Psoas muscle (tissue), 8 donors: Measurements from ENCODE around the gene KCNJ1. TPM values are rescaled to one million over a fixed set of nuclear protein-coding genes. Genes with fewer than 3 reads are reported as not detected.

Source experiments
- ATAC-seq, 4 donors: fragments of 200-7000 bp; cut with Tn5 transposase; one replicate each; pipeline ENCODE4 v1.9.1; 2020; ENCODE audit warnings: moderate library complexity in 3 of 4, mild to moderate bottlenecking in 2 of 4
- DNase-seq, 2 donors: peaks; one replicate each; pipeline ENCODE4 v3.0.0-alpha.2; 2020
- H3K27ac ChIP-seq: fragments of 200-600 bp; one replicate; pipeline ENCODE4 v1.8.0; 2022
- H3K27me3 ChIP-seq, 3 donors: fragments of 200-600 bp in 1 of 3; one replicate each; pipeline versions ENCODE4 v1.6.1 to v1.8.0; 2013 to 2022; ENCODE audit warnings: low read length in 2 of 3, mild to moderate bottlenecking in 2 of 3, moderate library complexity in 1 of 3; ENCODE audit not compliant: insufficient read depth in 3 of 3
- H3K36me3 ChIP-seq, 2 donors: fragments of 200-600 bp in 1 of 2; one replicate each; pipeline versions ENCODE4 v1.6.1 to v1.8.0; 2013 to 2022; ENCODE audit warnings: low read depth in 1 of 2, mild to moderate bottlenecking in 1 of 2, moderate library complexity in 1 of 2; ENCODE audit not compliant: insufficient read depth in 1 of 2
- H3K4me1 ChIP-seq: fragments of 200-600 bp; one replicate; pipeline ENCODE4 v1.8.0; 2022
- H3K4me3 ChIP-seq: fragments of 200-600 bp; one replicate; pipeline ENCODE4 v1.8.0; 2022; ENCODE audit warnings: mild to moderate bottlenecking
- H3K9me3 ChIP-seq: fragments of 200-600 bp; one replicate; pipeline ENCODE4 v1.8.0; 2022
- WGBS, 3 donors: extraction: QIAGEN DNeasy Blood & Tissue Kit; methylation state at CpG; one replicate each; pipeline versions ENCODE4 v1.1.6 to v1.1.7; 2013; 5-methylcytosine and 5-hydroxymethylcytosine counted together
- intact Hi-C, 2 donors: fragments of 100-400 bp; cut with DNase I; formaldehyde crosslinking; loops; one replicate each; pipeline versions ENCODE4 v1.11.0 to v1.14.2; 2022
- polyA plus RNA-seq, 3 donors: library from polyadenylated mRNA; stranded (reverse); fragments of 200-250 nt; gene quantifications; one replicate each; pipeline ENCODE4 v1.2.3, GENCODE V29; 2013
- total RNA-seq, 4 donors: library from RNA; stranded (reverse); fragmentation: NEBNext Ultra II Directional in 2 of 4; extraction: Animal tissue kit (Norgen Biotek cat#: 25700) in 2 of 4; gene quantifications; one replicate each; pipeline versions ENCODE4 v1.2.1 to v1.2.4, GENCODE V29; 2021 to 2023
- TF ChIP-seq, protein P1 (sequence below): fragments of 200-600 bp; IDR thresholded peaks from one replicate; pipeline ENCODE4 v1.8.0; 2022; ENCODE audit warnings: antibody characterized with exemption
- donor health status: healthy with polysubstance abuse.
- donor health status: DM: no; HTN: no; CAD: no; lungs with moderate emphysema.
- donor health status: Bipolar disorder and iron deficiency.
- donor health status: healthy.
- donor health status: DM: yes; HTN: yes; CAD: no.
- donor health status: DM: no; HTN: no; CAD: no.
- donor health status: DM: no; HTN: no; CAD: no.
- donor health status: DM: yes; HTN: yes; CAD: no.

KCNJ1 gene
- total and polyA plus RNA-seq, 7 donors: not detected

DNA sequence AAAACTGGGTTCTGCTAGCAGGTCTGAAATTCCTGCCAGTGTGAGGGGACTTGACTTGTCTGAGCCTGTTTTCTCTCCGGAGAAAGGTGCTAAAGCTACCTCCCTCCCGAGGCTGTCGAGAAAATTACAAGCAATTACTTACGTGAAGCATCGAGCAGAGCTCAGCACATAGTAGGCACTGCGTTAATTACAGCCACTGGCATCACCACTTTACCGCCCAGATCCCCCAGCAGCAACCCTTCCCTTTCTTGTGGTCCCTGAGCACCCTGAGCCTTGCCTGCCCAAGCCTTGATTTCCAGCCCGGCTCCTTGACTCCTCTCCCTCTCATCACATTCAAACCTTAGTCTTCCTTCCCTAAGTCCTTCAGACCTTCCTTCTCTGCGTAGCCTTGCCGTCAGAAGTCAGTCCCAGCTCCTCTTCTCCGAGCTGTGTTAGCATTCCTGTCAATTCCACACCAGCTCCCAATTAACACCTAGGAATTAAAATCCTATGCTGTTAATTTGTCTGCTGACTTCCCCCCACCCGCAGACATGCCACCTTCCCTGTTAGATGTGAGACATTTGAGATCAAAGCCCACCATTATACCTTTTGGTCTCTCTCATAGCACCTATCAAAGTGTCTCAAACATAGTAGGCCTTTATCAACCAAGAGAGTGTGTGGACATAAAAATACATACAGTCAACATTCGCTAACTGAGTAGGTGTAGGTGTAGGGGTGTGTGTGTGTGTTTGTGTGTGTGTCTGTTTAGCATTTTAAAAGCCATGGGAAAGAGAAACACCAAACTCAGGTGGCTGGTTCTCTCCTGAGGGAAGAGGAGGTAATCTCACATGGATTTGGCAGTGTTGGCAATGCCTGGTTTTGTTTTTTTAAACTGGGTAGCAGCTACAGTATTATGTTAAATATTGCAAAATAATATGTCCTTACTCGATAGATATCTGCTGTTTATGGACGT is 21.2 kb upstream of the KCNJ1 start:
- TF ChIP-seq, protein P1, sequence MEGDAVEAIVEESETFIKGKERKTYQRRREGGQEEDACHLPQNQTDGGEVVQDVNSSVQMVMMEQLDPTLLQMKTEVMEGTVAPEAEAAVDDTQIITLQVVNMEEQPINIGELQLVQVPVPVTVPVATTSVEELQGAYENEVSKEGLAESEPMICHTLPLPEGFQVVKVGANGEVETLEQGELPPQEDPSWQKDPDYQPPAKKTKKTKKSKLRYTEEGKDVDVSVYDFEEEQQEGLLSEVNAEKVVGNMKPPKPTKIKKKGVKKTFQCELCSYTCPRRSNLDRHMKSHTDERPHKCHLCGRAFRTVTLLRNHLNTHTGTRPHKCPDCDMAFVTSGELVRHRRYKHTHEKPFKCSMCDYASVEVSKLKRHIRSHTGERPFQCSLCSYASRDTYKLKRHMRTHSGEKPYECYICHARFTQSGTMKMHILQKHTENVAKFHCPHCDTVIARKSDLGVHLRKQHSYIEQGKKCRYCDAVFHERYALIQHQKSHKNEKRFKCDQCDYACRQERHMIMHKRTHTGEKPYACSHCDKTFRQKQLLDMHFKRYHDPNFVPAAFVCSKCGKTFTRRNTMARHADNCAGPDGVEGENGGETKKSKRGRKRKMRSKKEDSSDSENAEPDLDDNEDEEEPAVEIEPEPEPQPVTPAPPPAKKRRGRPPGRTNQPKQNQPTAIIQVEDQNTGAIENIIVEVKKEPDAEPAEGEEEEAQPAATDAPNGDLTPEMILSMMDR: no peak
- peaks cover 0 to 51% (median 9%) of the 10 kb centered on the region in 3 donors for H3K27me3 ChIP-seq
- peaks cover 6% of the 10 kb centered on the region for H3K4me1 ChIP-seq
- DNase-seq (no peak), ATAC-seq (no peak)
- H3K9me3 ChIP-seq: no peaks in the 10 kb centered on the region
- intact Hi-C loops: loop anchor here in 1 of 2 donors (10.0 kb wide), 2 partner anchors 446 to 856 kb away; no protein-coding TSS in a partner anchor
- H3K27ac ChIP-seq: no peak overlapping the region
- no peak overlapping the region for H3K4me3 ChIP-seq
- H3K36me3 ChIP-seq: no peaks in the 10 kb centered on the region
- WGBS, 3 donors: 80 to 86% (median 83%) methylated on average over 15 of the region's 15 CpGs

DNA sequence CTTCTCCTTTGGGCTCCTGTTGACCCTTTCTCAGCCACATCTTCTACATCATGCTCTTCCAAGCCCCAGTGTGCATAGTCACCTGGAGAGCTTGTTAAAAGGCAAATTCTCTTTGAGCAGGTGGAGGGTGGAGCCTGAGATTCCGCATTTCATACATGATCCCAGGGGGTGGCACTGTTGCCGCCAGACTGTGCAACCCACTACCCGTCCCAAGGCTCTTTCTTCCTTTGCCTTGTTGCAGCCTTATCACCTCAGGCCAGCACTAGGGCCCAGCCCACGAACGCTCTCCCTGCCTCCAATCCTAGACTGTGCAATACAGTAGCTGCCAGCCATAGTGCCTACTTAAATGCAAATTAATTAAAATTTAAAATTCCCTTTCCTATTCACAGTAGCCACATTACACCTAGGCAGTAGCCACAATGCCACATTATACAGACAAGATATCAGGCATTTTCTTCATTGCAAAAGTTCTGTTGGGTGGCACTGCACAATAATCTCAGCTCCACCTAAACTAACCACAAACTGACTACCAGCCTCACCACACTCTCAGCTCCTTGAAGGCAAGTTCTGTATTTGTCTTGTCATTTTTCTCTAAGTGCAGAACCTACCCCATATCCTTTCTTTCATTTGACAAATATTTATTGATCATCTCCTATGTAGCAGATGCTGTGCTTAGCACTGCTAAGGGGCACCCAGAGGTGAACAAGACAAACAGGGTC is 19.5 kb upstream of the KCNJ1 start:
- no peak for ATAC-seq
- TF ChIP-seq, protein P1: no peak
- Histone ChIP-seq H3K27me3 (peaks cover 0 to 52% (median 11%) of the 10 kb centered on the region in 3 donors), H3K36me3 (no peaks in the 10 kb centered on the region), H3K4me1 (peaks cover 6% of the 10 kb centered on the region), H3K27ac (no peak overlapping the region), H3K4me3 (no peak overlapping the region), H3K9me3 (no peaks in the 10 kb centered on the region)
- DNase-seq: no peak
- intact Hi-C loops: loop anchor here in 1 of 2 donors (10.0 kb wide), 2 partner anchors 448 to 858 kb away; no protein-coding TSS in a partner anchor
- 56 to 74% (median 68%) methylated on average over 5 of the region's 5 CpGs for WGBS, 3 donors

DNA sequence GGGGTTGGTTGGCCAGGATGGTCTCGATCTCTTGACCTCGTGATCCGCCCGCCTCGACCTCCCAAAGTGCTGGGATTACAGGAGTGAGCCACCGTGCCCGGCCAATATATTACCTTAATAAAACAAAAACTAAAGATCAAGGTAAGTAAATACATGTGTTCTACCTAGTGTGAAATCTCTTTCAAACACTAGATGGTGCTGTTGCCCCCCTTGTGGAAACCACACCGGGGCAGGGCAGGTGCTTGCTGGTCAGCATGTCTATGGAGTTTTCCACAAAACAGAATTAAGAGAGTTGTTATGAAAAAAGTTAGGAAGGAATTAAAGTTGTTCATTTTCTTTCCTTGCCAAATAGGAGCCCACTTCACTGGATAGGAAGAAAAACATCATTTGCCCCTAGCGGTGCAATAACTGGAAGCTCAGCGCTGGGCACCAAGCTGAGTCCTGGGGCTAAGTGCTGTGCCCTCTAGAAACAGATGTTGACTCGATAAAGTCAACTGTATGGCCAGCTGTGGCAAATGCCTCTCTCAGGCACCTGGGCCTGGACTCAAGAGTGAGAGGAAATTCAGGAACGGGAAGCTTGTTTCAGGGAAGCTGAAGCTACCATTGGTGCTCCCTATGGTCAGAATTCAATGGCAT is 17.7 kb upstream of the KCNJ1 start:
- peak; percentile 74 to 89 (median 82) for ATAC-seq
- no peak for DNase-seq
- H3K4me1 ChIP-seq: no peaks in the 10 kb centered on the region
- H3K4me3 ChIP-seq: no peak overlapping the region
- peaks cover 0 to 37% (median 6%) of the 10 kb centered on the region in 3 donors for H3K27me3 ChIP-seq
- H3K27ac ChIP-seq: no peak overlapping the region
- intact Hi-C loops: loop anchor here in 1 of 2 donors (1.0 to 10.0 kb wide), 3 partner anchors 71 to 860 kb away; no protein-coding TSS in a partner anchor
- TF ChIP-seq, protein P1: peak; percentile 86
- no peaks in the 10 kb centered on the region for H3K9me3 ChIP-seq
- no peaks in the 10 kb centered on the region for H3K36me3 ChIP-seq
- WGBS, 3 donors: 26 to 29% (median 28%) methylated on average over 12 of the region's 12 CpGs

DNA sequence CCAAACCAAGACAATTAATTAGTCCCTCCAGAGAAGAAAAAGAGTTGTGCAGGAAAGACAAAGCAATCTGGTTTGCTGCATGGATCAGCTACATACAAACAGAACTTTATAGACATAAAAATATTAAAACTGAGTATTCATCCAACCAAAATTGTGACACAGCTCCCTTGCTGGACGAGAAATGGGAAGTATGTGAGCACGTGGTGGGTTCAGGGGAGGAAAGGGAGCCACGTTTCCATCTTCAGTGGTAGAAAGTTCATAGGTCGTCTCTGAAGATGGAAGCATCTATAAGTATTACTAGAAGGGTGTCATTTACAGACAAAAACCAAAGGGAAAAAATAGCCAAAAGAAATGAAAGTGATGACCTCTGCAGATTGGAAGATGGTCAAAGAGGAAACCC is 17.0 kb upstream of the KCNJ1 start:
- no peaks in the 10 kb centered on the region for H3K36me3 ChIP-seq

More for the DNA sequence above, 17.0 kb upstream of the KCNJ1 start:
- H3K27ac ChIP-seq: no peak overlapping the region
- no peaks in the 10 kb centered on the region for H3K9me3 ChIP-seq
- DNase-seq: no peak
- 49 to 54% (median 52%) methylated on average over 4 of the region's 4 CpGs for WGBS, 3 donors
- H3K4me1 ChIP-seq: no peaks in the 10 kb centered on the region
- no peak for ATAC-seq
- TF ChIP-seq, protein P1: no peak
- peaks cover 0 to 29% (median 8%) of the 10 kb centered on the region in 3 donors for H3K27me3 ChIP-seq
- no peak overlapping the region for H3K4me3 ChIP-seq
- intact Hi-C loops: loop anchor here in 1 of 2 donors (1.0 to 10.0 kb wide), 3 partner anchors 72 to 861 kb away; no protein-coding TSS in a partner anchor
